ENCODE measurements around the gene PSMB10. TPM values are rescaled to one million over a fixed set of nuclear protein-coding genes. Genes with fewer than 3 reads are reported as not detected.

Gene PSMB10
- total RNA-seq, result 16.3 and 23.7 TPM in 2 replicates

DNA sequence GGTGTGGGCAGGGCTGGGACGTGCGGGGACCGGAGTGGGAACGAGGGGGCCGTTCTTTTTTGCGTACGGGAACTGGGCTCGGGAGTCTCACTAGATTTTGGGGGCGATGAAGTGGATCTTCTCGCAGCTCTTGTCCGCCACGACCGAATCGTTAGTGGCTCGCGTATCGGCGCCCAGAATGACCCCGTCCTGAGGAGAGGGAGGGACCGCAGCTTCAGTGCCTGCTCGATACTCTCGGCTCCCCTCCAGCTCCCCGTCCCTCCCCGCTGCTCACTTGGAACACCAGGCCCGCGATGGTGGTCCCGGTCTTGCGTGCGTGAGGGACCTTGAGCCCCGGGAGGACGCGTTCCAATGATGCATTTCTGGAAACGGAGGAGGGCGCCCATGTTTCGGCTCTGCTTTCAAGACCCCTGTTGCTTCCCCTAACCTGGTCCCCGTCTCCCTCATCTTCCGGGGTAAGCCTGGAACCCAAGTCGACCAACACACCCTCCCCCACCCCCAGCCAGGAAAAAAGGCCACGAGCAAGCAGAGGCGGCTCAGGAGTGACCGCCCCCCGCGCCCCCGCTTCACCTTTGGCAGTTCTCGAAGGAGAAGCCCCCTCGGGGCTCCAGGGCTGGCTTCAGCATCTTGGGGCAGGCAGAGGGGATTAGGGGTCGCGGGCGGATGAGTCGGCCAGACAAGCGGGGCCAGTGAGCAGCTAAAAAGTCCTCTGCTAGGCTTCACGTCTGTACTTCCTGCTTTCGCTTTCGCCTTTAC lies at the start of gene PSMB10:
TSS of gene PSMB10 (minus strand) at position 727 of the 756 bp plus-strand sequence. CDS start at position 626, 101 bp downstream.
- TF ChIP-seq, protein P1, sequence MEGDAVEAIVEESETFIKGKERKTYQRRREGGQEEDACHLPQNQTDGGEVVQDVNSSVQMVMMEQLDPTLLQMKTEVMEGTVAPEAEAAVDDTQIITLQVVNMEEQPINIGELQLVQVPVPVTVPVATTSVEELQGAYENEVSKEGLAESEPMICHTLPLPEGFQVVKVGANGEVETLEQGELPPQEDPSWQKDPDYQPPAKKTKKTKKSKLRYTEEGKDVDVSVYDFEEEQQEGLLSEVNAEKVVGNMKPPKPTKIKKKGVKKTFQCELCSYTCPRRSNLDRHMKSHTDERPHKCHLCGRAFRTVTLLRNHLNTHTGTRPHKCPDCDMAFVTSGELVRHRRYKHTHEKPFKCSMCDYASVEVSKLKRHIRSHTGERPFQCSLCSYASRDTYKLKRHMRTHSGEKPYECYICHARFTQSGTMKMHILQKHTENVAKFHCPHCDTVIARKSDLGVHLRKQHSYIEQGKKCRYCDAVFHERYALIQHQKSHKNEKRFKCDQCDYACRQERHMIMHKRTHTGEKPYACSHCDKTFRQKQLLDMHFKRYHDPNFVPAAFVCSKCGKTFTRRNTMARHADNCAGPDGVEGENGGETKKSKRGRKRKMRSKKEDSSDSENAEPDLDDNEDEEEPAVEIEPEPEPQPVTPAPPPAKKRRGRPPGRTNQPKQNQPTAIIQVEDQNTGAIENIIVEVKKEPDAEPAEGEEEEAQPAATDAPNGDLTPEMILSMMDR (IDR thresholded peaks at IDR 0.05; ENCODE audit: insufficient read depth, low read length, severe bottlenecking), result no peak
- Histone ChIP-seq H3K36me3 (ENCODE audit: control insufficient read depth, insufficient read depth, low read length) (peaks cover 3% of the 10 kb centered on the region), H3K27me3 (ENCODE audit: control insufficient read depth, insufficient read depth, low read length) (no peaks in the 10 kb centered on the region), H3K4me3 (ENCODE audit: low read depth, low read length) (peak within 1 kb of the TSS; percentile 97)
- FAIRE-seq (no peak), DNase-seq (ENCODE audit: low read depth) (peak; percentile 29)

DNA sequence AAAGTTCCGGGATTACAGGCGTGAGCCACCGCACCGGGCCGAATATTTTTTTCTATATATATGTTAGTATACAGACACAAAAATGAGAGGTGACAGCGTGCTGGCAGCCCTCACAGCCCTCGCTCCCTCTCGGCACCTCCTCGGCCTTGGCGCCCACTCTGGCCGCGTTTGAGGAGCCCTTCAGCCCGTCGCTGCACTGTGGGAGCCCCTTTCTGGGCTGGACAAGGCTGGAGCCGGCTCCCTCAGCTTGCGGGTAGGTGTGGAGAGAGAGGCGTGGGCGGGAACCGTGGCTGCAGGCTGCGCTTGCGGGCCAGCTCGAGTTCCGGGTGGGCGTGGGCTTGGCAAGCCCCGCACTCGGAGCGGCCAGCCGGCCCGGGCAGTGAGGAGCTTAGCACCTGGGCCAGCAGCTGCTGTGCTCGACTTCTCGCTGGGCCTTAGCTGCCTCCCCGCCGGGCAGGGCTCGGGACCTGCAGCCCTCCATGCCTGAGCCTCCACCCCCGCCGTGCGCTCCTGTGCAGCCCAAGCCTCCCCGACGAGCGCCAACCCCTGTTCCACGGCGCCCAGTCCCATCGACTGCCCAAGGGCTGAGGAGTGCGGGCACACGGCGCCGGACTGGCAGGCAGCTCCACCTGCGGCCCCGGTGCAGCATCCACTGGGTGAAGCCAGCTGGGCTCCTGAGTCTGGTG lies 45.5 kb upstream of the PSMB10 start:
- peaks cover 2% of the 10 kb centered on the region for H3K27me3 ChIP-seq (ENCODE audit: control insufficient read depth, insufficient read depth, low read length)
- H3K36me3 ChIP-seq (ENCODE audit: control insufficient read depth, insufficient read depth, low read length), result no peaks in the 10 kb centered on the region
- DNase-seq (ENCODE audit: low read depth) (no peak), FAIRE-seq (no peak)
- H3K4me3 ChIP-seq (ENCODE audit: low read depth, low read length), result no peak overlapping the region
- TF ChIP-seq, protein P1 (IDR thresholded peaks at IDR 0.05; ENCODE audit: insufficient read depth, low read length, severe bottlenecking), result no peak

DNA sequence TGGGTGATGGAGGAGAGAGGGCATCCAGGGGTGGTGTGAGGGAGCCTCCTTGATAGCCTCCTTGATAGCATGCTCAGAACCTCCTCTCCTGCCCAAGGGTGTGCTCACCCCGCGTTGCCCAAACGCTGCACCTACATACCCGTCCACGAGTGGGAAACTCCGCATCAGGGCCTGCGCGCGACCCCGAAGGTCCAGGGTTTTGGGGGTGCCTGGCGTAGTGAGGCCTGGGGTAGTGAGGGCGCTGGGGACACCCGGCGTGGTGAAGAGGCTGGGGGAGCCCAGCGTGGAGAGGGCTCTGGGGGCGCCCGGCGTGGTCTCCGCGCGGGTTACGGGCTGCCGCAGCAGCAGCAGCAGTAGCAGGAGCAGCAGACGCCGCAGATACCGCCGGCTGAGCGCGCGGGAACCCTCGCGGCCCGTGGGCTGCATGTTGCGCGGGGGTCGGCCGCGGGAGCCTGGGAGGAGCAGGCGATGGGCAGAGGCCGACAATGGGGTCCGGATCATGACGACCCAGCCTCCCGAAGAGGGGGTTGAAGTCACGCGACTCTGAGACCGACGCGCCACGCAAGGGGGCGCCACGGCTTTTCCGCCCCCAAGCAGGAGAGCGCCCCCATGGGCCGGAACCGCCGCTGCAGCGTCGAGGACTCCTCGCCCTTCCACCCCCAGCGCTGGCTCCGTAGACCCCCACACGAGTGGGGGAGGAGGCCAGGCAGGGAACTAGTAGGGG lies 43.5 kb upstream of the PSMB10 start, which contains the start of gene DPEP3:
TSS of gene DPEP3 (minus strand) at position 545 of the 724 bp plus-strand sequence. CDS start at position 426, 119 bp downstream.
- H3K36me3 ChIP-seq (ENCODE audit: control insufficient read depth, insufficient read depth, low read length), result no peaks in the 10 kb centered on the region
- DNase-seq (ENCODE audit: low read depth) (no peak), FAIRE-seq (no peak)
- H3K27me3 ChIP-seq (ENCODE audit: control insufficient read depth, insufficient read depth, low read length), result peaks cover 4% of the 10 kb centered on the region
- TF ChIP-seq, protein P1 (IDR thresholded peaks at IDR 0.05; ENCODE audit: insufficient read depth, low read length, severe bottlenecking), result peak; percentile 7
- no peak within 1 kb of the TSS for H3K4me3 ChIP-seq (ENCODE audit: low read depth, low read length)

DNA sequence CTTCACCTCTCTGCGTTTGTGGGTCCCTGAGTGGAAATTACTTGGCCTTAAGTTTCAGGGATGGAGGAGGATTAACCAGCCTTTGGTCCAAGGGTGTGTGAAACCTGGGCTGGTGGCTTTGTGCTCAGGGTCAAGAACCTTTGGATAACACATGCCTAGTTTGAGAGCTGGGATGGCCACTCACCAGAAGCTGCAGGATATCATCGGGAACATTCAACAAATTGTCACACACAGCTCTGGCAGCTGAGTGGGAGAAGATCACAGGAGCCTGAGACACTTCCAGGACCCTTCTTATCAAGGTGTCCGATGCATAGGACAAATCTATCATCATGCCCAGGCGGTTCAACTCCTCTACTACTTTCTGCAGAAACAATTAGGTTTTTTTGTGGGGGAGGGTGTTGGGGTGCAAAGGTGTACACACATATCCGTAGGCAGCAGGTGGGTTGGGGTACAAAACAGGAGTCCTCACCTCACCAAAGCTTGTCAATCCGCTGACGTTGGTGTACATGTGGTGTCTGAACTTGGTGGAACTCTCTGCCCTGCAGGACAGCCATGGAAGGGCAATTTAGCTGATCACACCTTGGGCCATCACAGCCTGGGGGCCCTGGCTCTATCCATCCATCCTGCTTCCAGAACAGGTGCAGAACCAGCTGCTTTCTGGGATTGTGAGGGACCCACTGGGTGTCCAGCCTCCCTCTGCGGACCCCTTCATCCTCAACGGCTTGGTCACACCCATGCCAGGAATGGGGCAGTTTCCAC lies 41.0 kb upstream of the PSMB10 start:
- TF ChIP-seq, protein P1 (IDR thresholded peaks at IDR 0.05; ENCODE audit: insufficient read depth, low read length, severe bottlenecking), result no peak
- no peak for FAIRE-seq
- no peak overlapping the region for H3K4me3 ChIP-seq (ENCODE audit: low read depth, low read length)

DNA sequence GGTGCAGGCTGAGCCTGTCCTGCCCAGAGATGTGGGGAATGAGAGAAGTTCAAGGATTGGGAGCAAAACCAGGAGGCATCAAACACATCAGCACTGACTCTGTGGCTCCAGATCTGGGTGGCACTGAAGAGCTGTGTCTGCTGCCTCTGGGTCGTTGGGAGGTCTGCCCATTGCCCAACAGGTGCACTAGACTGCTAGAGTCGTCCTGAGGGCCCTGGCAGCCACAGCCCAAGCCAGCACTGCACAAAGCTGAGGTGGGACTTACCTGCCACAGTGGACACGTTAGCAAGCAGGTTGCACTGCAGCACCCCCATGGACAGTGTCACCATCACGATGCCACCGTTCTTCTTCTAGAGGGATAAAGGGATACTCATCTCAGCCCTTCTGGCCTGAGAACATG lies 40.4 kb upstream of the PSMB10 start:
- no peak overlapping the region for H3K4me3 ChIP-seq (ENCODE audit: low read depth, low read length)
- FAIRE-seq (no peak), DNase-seq (ENCODE audit: low read depth) (no peak)
- no peaks in the 10 kb centered on the region for H3K36me3 ChIP-seq (ENCODE audit: control insufficient read depth, insufficient read depth, low read length)
- peaks cover 4% of the 10 kb centered on the region for H3K27me3 ChIP-seq (ENCODE audit: control insufficient read depth, insufficient read depth, low read length)
- TF ChIP-seq, protein P1 (IDR thresholded peaks at IDR 0.05; ENCODE audit: insufficient read depth, low read length, severe bottlenecking), result no peak

More for the DNA sequence above, 41.0 kb upstream of the PSMB10 start:
- DNase-seq (ENCODE audit: low read depth), result no peak
- Histone ChIP-seq H3K27me3 (ENCODE audit: control insufficient read depth, insufficient read depth, low read length) (peaks cover 4% of the 10 kb centered on the region), H3K36me3 (ENCODE audit: control insufficient read depth, insufficient read depth, low read length) (no peaks in the 10 kb centered on the region)
